Measurements from ENCODE around the gene SIGLEC12.
"Not testable (repeated sequence)": the region's sequence is repeated elsewhere in the genome, so short reads cannot be mapped to it uniquely, and the experiment has no call there.

Gene SIGLEC12

GRCh38 chr19:51468545-51468920 lies 33.1 kb downstream of the SIGLEC12 start:
- TF ChIP-seq CTCF (conservative IDR thresholded peaks at IDR 0.05; ENCODE audit: control insufficient read depth, insufficient read depth, low read depth, low read length): no peak
- no peak for DNase-seq (ENCODE audit: low read depth)
- H3K4me3 ChIP-seq (ENCODE audit: control insufficient read depth, low read depth, low read length): no peak overlapping the region

GRCh38 chr19:51467864-51468544 lies 33.6 kb downstream of the SIGLEC12 start:
- no peak overlapping the region for H3K4me3 ChIP-seq (ENCODE audit: control insufficient read depth, low read depth, low read length)
- TF ChIP-seq CTCF (conservative IDR thresholded peaks at IDR 0.05; ENCODE audit: control insufficient read depth, insufficient read depth, low read depth, low read length): no peak
- no peak for DNase-seq (ENCODE audit: low read depth)

GRCh38 chr19:51466723-51467122 lies 34.9 kb downstream of the SIGLEC12 start:
- H3K4me3 ChIP-seq (ENCODE audit: control insufficient read depth, low read depth, low read length): no peak overlapping the region
- TF ChIP-seq CTCF (conservative IDR thresholded peaks at IDR 0.05; ENCODE audit: control insufficient read depth, insufficient read depth, low read depth, low read length): no peak
- no peak for DNase-seq (ENCODE audit: low read depth)

GRCh38 chr19:51463976-51464581 lies 37.5 kb downstream of the SIGLEC12 start:
- not testable (repeated sequence) for H3K4me3 ChIP-seq (ENCODE audit: control insufficient read depth, low read depth, low read length); DNase-seq (ENCODE audit: low read depth)

- no peak for TF ChIP-seq CTCF (conservative IDR thresholded peaks at IDR 0.05; ENCODE audit: control insufficient read depth, insufficient read depth, low read depth, low read length)
- no peak for DNase-seq (ENCODE audit: low read depth)
- no peak overlapping the region for H3K4me3 ChIP-seq (ENCODE audit: control insufficient read depth, low read depth, low read length)
Observed at GRCh38 chr19:51462681-51463080, 38.9 kb downstream of the SIGLEC12 start.

- TF ChIP-seq CTCF (conservative IDR thresholded peaks at IDR 0.05; ENCODE audit: control insufficient read depth, insufficient read depth, low read depth, low read length): no peak
- no peak for DNase-seq (ENCODE audit: low read depth)
- no peak overlapping the region for H3K4me3 ChIP-seq (ENCODE audit: control insufficient read depth, low read depth, low read length)
Observed at GRCh38 chr19:51462276-51462675, 39.3 kb downstream of the SIGLEC12 start.

- TF ChIP-seq CTCF (conservative IDR thresholded peaks at IDR 0.05; ENCODE audit: control insufficient read depth, insufficient read depth, low read depth, low read length): no peak
- no peak overlapping the region for H3K4me3 ChIP-seq (ENCODE audit: control insufficient read depth, low read depth, low read length)
- no peak for DNase-seq (ENCODE audit: low read depth)
Observed at GRCh38 chr19:51461723-51462161, 39.9 kb downstream of the SIGLEC12 start.
